Posterior cingulate gyrus (tissue), 11 donors: ENCODE measurements around the gene ADORA3.
"Not testable (repeated sequence)": the region's sequence is repeated elsewhere in the genome, so short reads cannot be mapped to it uniquely, and the experiment has no call there.

Experiments
- DNase-seq, 10 donors: peaks; one replicate each; pipeline versions ENCODE4 v3.0.0 to v3.0.0-alpha.2; 2020 to 2021; ENCODE audit warnings: mixed read lengths in 3 of 10
- intact Hi-C: fragments of 100-400 bp; cut with DNase I; formaldehyde crosslinking; loops from one replicate; pipeline ENCODE4 v1.15.1; 2023

The ADORA3 gene

DNA sequence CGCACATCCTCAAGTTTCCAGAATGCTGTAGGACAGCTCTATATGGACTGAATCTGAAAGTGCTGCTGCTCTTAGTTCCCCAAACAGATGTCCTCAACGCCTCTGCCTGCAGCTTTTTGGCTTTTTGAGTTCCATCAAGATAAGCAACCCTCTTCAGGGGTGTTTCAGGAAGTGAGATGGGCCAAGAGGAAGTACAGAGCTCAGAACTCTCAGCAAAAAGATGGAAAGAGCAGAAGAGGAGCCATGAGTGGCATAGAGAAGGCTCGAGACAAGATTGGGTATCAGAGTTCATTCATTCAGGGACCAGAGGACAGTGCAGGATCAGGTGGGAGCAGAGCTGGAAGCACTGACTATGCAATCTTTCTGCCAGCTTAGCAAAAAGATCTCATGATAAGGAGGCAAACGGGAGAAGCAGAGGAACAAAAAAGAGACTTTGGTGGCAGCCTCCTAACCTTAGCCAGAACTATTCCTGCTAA lies at the start of gene ADORA3, which contains the start of gene TMIGD3:
Gene ADORA3 (minus strand): TSS at position 49 of the 476 bp plus-strand sequence. CDS start 279 bp downstream, outside the sequence.
Gene TMIGD3 (minus strand): TSS at position 49 of the 476 bp plus-strand sequence. CDS start 279 bp downstream, outside the sequence.
- no peak for DNase-seq
- intact Hi-C loops, result no loop called here

GRCh38 chr1:111553196-111553595 lies 49.8 kb upstream of the ADORA3 start:
- intact Hi-C loops, result no loop called here
- no peak for DNase-seq

DNA sequence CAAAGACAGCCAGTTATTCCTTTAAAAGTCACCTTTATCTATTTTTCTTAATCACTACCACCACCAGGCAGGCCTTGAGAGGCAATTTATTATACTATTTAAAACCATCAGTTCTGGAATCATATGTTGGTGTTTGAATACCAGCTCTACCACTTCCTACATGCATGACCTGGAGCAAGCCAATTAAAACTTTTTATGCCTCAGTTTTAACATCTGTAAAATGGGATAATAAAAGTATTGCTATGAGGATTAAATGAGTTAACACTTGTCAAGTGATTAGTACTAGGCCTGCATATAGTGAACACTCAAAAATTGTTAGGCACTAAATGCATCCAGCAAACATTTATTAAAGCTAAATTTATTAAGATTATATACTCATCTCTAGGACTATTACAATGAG lies 49.2 kb upstream of the ADORA3 start:
- intact Hi-C loops, result no loop called here
- DNase-seq, result no peak

DNA sequence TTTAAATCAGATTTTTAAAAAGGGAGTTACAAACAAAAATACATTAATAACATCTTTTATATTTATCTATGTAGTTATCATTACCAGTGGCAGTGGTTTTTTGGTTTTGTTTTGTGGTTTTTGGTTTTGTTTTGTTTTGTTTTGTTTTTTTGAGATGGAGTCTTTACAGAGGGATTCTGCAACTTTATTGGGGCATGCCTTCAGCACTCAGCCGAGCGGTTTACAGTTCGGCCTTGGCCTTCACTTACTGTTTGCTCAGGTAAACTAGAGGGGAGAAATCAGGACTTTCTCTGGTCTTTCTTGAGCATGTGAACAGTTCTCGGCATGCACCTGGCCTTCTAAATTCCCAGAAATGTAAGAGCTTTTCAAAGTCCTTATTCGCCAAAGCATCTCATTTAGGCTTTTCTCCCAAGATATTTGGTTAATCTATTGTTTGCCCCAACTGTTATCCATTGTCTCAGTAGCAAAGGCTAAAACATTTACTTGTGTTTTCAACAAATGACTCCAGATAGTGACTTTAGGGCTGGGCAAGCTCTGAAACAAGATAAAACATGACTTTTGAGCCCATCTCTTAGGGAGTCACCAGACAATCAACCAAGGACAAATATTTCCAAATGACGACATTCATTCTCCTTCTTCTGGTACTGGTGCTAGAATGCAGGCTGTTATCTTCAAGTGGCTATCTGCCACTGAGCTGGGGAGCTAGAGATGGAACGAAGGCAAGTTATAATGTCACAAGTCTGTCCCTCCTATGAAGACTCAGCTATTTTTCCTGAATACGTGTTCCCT lies 48.4 kb upstream of the ADORA3 start:
- no peak for DNase-seq
- intact Hi-C loops, result no loop called here

GRCh38 chr1:111547786-111548185 lies 44.4 kb upstream of the ADORA3 start:
- intact Hi-C loops, DNase-seq: not testable (repeated sequence)

DNA sequence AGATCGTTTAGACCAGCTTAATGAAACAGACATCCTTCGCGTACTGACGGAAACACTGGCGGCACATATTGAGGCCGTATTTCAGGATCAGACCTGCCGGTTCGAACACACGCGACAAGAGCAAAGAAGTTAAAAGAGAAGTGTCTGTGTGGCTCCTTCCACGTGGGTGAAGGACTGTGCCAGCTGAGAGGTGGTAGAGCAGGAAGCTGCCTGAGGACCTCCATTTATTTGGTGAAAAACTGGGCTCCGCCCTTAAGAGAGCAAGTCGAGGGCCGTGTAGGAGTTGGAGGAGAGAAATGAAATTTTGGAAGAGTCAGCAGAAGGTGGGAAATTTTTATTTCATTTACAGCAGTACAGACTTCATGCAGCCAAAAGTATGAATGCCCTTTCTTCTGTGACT lies 38.8 kb upstream of the ADORA3 start:
- intact Hi-C loops, result no loop called here
- DNase-seq, result no peak

DNA sequence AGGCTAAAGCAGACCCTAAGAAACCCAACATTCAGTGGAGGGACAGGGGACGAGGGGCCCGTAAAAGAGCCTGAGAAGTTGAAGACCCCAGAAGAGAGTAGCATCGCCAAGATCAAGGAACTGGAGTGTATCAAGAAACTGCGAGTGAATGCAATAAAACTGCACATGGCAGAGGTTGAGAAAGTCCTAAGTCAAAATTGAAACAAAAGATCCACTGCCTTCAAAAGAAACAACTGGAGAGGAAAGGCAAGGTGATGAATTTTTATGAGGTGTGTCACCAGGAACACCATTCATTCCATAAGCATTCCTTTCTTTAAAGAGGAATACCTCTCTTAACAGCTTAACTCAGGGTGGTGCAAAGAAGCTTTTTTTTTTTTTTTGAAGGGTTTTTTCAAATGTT lies 38.3 kb upstream of the ADORA3 start:
- intact Hi-C loops, result no loop called here
- DNase-seq, result no peak

DNA sequence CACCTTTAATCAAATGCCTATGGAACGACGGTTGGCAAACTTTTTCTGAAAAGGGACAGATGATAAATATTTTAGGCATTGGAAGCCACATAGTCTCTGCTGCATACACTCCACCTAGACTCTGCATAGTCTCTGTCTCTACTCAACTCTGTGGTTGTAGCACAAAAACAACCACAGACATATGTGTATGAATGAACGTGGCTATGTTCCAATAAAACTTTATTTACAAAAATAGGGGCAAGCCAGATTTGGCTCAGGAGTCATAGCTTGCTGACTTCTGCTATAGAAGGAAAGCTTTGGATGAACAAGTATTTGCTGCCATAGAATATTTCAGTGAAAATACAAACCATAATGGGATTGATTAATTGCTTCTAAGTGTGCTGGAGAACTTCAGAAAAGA lies 37.5 kb upstream of the ADORA3 start:
- intact Hi-C loops, result no loop called here

DNA sequence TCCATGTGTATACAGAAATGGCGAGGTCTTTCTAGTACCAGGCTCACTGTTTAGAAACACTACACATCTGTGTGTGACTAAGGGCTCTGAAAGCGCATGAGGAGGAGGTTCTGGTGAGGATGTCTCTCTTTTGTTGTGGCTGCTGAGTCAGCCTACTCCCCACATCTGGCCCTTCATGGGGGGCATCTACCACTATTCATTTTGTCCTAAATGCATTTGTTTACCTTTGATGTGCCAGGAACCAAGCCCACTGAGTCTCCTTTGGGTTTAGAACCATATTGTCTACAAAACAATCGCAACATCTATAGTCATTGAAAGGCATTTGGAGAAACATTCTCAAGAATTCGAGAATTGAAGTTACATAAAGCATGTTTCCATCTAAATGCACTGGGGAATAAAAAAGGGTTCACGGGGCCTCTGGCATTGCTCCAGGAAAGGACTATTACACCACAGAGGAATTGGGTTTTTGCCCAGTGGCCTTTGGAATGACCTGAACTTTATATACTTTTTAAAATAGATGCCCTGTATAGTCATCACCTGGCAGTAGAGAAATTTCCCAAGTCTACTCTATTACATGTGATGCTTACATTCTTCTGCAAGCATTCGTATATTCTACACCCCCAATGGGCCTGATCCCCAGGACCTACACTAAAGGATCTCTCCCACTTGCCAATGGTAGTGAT lies 35.1 kb upstream of the ADORA3 start:
- intact Hi-C loops, result no loop called here
- no peak for DNase-seq

More for the DNA sequence above, 37.5 kb upstream of the ADORA3 start:
- DNase-seq, result no peak

GRCh38 chr1:111535256-111536191 lies 32.1 kb upstream of the ADORA3 start:
- peak in 3 of 10 donors; percentile 39 to 90 (median 45) for DNase-seq
- intact Hi-C loops, result no loop called here

- no peak for DNase-seq
- intact Hi-C loops, result no loop called here
Measured at GRCh38 chr1:111520053-111520452, 16.6 kb upstream of the ADORA3 start.

DNA sequence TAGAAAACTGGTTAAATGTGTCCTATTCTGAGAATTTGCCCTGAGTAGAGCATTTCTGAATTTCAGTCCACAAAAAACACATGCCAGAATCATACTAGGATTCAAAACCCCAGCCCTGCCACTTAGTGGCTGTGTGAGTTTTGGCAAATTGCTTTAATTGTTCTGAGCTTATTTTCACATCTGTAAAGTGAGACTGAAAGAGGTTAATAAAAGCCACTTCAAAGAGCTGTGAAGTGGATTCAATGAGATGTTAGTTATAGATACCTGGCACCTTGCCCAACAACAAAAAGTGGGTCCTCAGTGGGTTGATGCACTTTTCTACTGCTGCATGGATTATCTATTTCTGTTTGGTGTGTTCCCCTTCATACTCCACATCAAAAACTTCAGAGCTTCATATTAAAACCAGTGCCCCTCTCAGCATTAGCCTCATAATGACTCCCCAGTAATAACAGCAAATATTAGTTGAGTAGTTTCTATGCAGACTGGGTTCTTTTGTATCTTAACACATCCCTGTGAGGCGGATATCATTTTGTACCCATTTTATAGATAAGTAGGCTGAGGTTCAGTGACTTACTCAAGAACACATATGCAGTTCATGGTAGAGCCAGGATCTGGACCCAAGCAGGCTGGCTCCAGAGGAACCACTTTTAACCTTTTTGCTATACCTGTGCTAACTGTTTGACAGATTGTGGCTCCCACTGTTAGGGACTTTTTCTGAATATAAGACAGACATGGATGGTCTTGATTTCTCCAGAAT lies 14.2 kb upstream of the ADORA3 start:
- intact Hi-C loops, result no loop called here
- DNase-seq, result no peak

DNA sequence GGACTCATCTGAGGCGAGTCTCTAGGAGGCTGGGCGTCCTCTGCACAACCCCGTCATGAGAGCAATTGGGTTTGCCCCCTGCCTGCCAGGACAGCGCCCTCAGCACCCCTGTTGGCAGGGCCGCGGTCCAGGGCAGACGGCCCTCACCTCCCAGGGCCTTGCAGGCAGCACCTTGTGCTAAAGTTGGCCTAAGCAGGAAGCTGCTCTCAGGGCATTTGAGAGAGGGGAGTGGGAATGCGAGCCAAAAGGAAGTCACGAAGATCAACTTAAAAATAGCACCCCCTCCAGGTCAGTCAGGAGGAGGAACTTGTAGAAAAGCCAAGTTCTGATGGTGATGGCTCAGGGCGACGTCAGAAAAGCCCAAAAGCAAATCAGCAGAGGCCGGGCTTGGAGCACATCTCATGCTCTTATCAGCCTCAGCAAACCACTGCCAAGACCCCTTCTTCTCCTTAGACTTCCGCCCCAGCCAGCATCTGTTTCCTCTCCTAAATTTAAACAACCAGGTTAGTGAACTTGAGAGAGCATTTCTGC lies 12.6 kb upstream of the ADORA3 start:
- intact Hi-C loops, result no loop called here

DNA sequence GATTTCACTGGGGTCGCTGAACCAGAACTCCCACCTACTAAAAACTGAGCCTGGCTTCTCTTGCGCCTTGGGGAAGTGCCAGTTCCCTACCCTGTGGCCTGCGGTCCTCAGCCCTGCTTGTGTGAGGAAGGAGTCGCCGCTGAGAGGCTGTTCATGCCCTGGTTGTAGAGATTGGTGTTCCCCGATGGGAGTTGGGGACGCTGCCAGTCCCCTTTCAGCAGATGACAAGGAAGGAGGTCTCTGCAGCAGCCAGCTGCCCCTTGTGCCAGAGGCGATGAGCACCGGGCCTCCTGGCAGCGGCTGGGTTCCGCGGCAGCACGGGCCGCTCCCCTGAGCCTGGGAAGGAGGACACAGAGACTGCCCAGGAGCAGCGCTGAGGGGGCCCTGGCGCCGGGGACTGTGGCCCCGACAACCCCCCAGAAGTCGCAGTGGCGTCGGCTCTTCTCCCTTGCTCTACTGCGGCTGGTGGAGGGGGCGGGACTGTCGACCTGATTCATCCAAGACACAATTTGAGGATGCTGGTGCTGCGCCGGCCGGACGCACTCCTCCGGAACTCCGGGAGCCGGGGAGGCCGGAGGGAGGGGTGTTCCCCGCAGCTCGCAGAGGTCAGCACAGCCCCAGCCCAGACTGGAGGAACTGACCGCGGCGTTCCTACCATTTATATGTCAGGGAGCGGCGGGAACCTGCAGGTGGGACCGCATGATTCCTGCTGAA lies 12.0 kb upstream of the ADORA3 start:
- peak in 5 of 10 donors; percentile 41 to 90 (median 80) for DNase-seq
- intact Hi-C loops, result no loop called here

More for the DNA sequence above, 12.6 kb upstream of the ADORA3 start:
- peak in 3 of 10 donors; percentile 21 to 85 (median 74) for DNase-seq

DNA sequence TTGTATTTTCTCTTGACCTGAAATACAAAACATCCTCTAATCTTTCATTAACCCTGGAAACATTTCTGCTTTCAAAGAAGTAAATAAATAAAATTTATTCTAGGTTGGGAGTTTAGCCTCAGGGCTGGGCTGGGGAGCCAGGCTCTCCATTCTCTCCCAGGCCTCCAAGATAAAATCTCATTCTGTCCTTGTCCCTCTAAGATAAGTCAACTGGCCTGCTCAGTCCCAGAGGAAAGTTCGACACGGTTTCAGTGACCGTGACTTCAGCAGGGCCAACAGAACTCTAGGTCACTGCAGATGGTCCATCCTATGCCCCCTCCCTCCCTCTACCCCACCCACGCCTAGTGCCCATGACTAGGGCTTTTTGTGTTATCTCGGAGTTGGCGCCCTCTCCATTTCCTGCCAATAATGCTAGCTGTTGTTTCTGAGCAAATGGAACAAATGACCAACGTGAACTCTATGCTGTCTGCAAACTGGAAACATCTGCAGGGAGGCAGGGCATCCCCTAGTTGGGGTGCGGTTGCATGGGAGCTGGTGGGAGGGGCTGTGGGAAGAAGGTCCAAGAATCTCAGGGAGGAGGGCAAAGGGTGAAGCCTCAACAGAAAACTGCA lies 10.1 kb upstream of the ADORA3 start:
- peak in 7 of 10 donors; percentile 59 to 93 (median 75) for DNase-seq

GRCh38 chr1:111512931-111513330 lies 9.5 kb upstream of the ADORA3 start:
- no peak for DNase-seq
- intact Hi-C loops, result loop anchor here (2.0 kb wide), 1 partner anchor 106 kb away; the partner anchor contains the start of gene RAP1A

More for the DNA sequence above, 10.1 kb upstream of the ADORA3 start:
- intact Hi-C loops, result loop anchor here (2.0 kb wide), 1 partner anchor 105 kb away; the partner anchor contains the start of gene RAP1A

- intact Hi-C loops, result loop anchor here (2.0 kb wide), 1 partner anchor 106 kb away; the partner anchor contains the start of gene RAP1A
- peak in 1 of 10 donors; percentile 51 for DNase-seq
Measured at GRCh38 chr1:111512132-111512889, 8.9 kb upstream of the ADORA3 start.
